ENCODE results near the gene KLHDC8A.
A peak's percentile ranks its signal among the peaks of the same experiment; 100 is the strongest.
"Not testable (repeated sequence)": the region's sequence is repeated elsewhere in the genome, so short reads cannot be mapped to it uniquely, and the experiment has no call there.

Gene KLHDC8A

GRCh38 chr1:205297546-205298177 lies 59.1 kb downstream of the KLHDC8A start:
- H3K9me3 ChIP-seq (ENCODE audit: control insufficient read depth, insufficient read depth, low read length); H3K4me3 ChIP-seq (ENCODE audit: low read depth, low read length); H3K36me3 ChIP-seq (ENCODE audit: control insufficient read depth, insufficient read depth, low read length); H3K27me3 ChIP-seq (ENCODE audit: control insufficient read depth, insufficient read depth, low read length); H3K9ac ChIP-seq (ENCODE audit: low read depth, low read length): not testable (repeated sequence)
- H3K4me1 ChIP-seq (ENCODE audit: control insufficient read depth, insufficient read depth, low read length), result peaks cover 54% of the 10 kb centered on the region

- Histone ChIP-seq H3K4me1 (ENCODE audit: control insufficient read depth, insufficient read depth, low read length) (peaks cover 46% of the 10 kb centered on the region), H3K9ac (ENCODE audit: low read depth, low read length) (no peak overlapping the region), H3K9me3 (ENCODE audit: control insufficient read depth, insufficient read depth, low read length) (no peaks in the 10 kb centered on the region), H3K4me3 (ENCODE audit: low read depth, low read length) (no peak overlapping the region), H3K36me3 (ENCODE audit: control insufficient read depth, insufficient read depth, low read length) (no peaks in the 10 kb centered on the region), H3K27me3 (ENCODE audit: control insufficient read depth, insufficient read depth, low read length) (no peaks in the 10 kb centered on the region)
Measured at GRCh38 chr1:205296154-205296553, 60.6 kb downstream of the KLHDC8A start.

- H3K36me3 ChIP-seq (ENCODE audit: control insufficient read depth, insufficient read depth, low read length), result no peaks in the 10 kb centered on the region
- peak overlapping the region; percentile 9 for H3K4me3 ChIP-seq (ENCODE audit: low read depth, low read length)
- H3K27me3 ChIP-seq (ENCODE audit: control insufficient read depth, insufficient read depth, low read length), result no peaks in the 10 kb centered on the region
- peak overlapping the region; percentile 75 for H3K9ac ChIP-seq (ENCODE audit: low read depth, low read length)
- H3K9me3 ChIP-seq (ENCODE audit: control insufficient read depth, insufficient read depth, low read length), result no peaks in the 10 kb centered on the region
- peaks cover 36% of the 10 kb centered on the region for H3K4me1 ChIP-seq (ENCODE audit: control insufficient read depth, insufficient read depth, low read length)
Measured at GRCh38 chr1:205294934-205295333, 61.8 kb downstream of the KLHDC8A start.

DNA sequence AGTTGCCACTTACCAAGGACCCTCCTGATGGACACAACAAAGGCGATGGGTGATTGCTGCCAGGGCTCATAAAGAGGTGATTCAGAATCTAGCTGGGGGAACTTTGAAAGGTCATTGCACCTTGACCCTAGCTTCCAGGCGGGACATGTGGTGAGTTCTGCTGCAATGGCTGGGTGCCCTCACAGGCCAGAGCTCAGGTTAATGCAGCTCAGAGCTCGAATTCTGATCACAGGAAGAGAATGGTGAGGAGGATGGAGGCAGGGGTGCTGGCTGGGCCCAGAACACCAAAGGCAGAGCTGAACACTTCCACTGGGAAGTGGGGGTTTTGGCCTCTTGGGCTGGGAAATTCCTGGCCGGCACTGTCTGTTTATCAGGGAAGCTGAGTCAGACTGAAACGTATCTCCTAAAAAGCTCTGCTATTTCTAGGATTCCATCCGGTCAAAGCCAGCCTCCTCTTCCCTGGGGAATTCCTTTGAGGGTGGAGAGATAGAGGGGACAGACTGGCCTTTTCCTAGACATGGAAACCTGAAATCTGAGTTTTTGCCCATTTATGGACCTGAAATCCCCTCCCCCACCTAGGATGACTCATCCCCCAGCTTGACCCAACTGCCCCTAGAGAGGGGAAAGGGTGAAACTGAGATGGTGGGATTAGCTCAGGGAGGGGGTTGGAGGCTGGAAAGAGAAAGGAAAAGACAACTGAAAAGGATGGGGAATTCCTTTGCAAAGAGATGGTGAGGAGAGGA lies 62.4 kb downstream of the KLHDC8A start:
- H3K27me3 ChIP-seq (ENCODE audit: control insufficient read depth, insufficient read depth, low read length), result no peaks in the 10 kb centered on the region
- peak overlapping the region; percentile 75 for H3K9ac ChIP-seq (ENCODE audit: low read depth, low read length)
- H3K36me3 ChIP-seq (ENCODE audit: control insufficient read depth, insufficient read depth, low read length), result no peaks in the 10 kb centered on the region
- no peaks in the 10 kb centered on the region for H3K9me3 ChIP-seq (ENCODE audit: control insufficient read depth, insufficient read depth, low read length)
- peaks cover 35% of the 10 kb centered on the region for H3K4me1 ChIP-seq (ENCODE audit: control insufficient read depth, insufficient read depth, low read length)
- peak overlapping the region; percentile 9 for H3K4me3 ChIP-seq (ENCODE audit: low read depth, low read length)

DNA sequence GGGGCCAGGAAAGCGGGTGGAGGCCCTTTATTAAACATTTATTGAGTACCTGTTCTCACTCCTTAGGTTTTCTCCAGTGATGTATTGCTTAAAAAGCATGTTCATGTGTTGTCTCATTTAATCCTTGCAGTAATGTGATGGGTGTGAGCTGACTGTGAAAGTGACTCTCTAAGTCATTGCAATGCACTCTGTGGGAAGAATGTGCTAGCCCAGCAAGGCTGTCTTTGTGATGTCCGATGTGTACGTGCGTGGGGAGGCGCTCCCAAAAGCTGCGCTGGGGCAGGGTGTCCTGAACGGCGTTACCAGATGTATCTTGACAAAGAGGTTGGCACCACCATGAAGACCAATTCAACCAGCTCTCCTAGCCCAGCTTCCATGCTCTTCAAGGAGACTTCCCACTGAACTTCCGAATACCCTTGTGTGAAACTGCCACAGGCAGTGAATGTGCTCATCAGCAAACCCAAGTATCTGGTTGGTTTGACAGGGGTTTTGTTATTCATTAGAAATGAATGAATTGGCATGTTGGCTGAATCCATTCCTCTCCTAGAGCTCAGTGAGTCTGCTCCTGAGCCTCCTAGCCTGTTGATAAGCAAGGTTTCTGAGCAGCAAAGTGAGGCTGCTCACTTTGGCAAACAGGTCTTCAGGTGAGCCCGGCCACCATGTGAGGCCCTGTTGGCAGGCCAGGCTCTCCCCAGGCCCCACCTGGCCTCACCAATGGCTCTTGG lies 63.2 kb downstream of the KLHDC8A start:
- H3K36me3 ChIP-seq (ENCODE audit: control insufficient read depth, insufficient read depth, low read length), result no peaks in the 10 kb centered on the region
- no peaks in the 10 kb centered on the region for H3K9me3 ChIP-seq (ENCODE audit: control insufficient read depth, insufficient read depth, low read length)
- peak overlapping the region; percentile 5 for H3K9ac ChIP-seq (ENCODE audit: low read depth, low read length)
- no peaks in the 10 kb centered on the region for H3K27me3 ChIP-seq (ENCODE audit: control insufficient read depth, insufficient read depth, low read length)
- H3K4me1 ChIP-seq (ENCODE audit: control insufficient read depth, insufficient read depth, low read length), result peaks cover 30% of the 10 kb centered on the region
- no peak overlapping the region for H3K4me3 ChIP-seq (ENCODE audit: low read depth, low read length)

- Histone ChIP-seq H3K9ac (ENCODE audit: low read depth, low read length) (no peak overlapping the region), H3K4me1 (ENCODE audit: control insufficient read depth, insufficient read depth, low read length) (peaks cover 29% of the 10 kb centered on the region), H3K36me3 (ENCODE audit: control insufficient read depth, insufficient read depth, low read length) (no peaks in the 10 kb centered on the region)
Measured at GRCh38 chr1:205291596-205291995, 65.1 kb downstream of the KLHDC8A start.

DNA sequence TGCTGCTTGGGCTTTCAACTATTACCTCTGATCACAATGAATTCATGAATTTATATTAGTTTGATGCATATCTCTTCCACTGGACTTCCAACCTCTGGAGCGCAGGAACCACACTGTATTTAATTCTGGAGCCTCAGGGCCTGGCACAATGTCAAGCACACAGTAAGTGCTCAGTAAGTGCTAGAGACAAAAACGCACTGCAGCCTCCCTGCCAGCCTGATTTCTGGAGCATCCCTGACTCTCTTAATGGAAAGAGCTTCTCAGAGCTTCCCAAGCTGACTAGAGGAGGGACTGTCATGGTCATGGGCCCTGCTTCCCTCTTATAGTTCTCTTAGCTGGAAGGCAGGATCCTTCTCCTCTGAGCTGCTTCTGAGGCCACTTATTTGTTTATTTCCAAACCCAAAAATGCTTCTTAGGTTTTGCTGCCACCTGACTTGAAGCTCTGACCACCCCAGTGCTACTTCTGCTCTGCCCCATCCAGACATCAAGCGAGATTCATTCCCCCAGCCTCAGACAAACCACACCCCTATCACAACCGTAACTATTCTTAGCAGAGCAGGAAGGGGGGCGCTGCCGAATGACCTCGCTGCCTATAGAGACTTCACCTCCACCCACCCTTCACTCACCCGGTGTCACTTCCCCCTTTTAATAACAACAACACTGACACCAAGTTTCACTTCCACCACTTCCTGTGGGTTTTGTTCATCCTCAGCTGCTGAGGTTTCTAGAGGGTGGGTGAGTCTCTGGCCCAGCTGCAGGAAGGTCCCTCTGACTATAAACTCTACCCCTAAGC lies 68.8 kb downstream of the KLHDC8A start:
- Histone ChIP-seq H3K4me3 (ENCODE audit: low read depth, low read length) (no peak overlapping the region), H3K4me1 (ENCODE audit: control insufficient read depth, insufficient read depth, low read length) (peaks cover 20% of the 10 kb centered on the region)

More at GRCh38 chr1:205291596-205291995, 65.1 kb downstream of the KLHDC8A start:
- H3K9me3 ChIP-seq (ENCODE audit: control insufficient read depth, insufficient read depth, low read length), result no peaks in the 10 kb centered on the region
- no peaks in the 10 kb centered on the region for H3K27me3 ChIP-seq (ENCODE audit: control insufficient read depth, insufficient read depth, low read length)
- H3K4me3 ChIP-seq (ENCODE audit: low read depth, low read length), result no peak overlapping the region

DNA sequence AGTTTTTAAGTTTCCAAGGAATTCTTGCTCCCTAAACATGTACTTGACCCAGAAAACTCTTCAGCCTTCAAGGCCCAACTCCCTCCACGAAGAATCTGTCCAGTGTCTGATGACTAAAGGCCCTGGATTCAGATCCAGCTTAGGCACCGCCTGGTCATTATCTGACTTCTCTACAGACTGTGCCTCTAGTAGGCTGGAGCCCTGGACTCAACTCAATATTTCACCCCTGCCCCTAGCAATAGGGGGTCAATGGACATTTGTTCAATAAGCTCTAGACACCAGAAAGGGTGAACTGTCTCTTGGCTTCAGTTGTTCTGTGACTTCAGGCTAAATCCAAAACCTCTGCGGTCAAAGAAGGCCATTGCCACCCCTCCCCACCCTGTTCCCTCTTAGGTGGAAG lies 69.6 kb downstream of the KLHDC8A start:
- no peaks in the 10 kb centered on the region for H3K9me3 ChIP-seq (ENCODE audit: control insufficient read depth, insufficient read depth, low read length)
- H3K4me3 ChIP-seq (ENCODE audit: low read depth, low read length), result no peak overlapping the region
- H3K9ac ChIP-seq (ENCODE audit: low read depth, low read length), result no peak overlapping the region
- H3K4me1 ChIP-seq (ENCODE audit: control insufficient read depth, insufficient read depth, low read length), result peaks cover 20% of the 10 kb centered on the region
- no peaks in the 10 kb centered on the region for H3K27me3 ChIP-seq (ENCODE audit: control insufficient read depth, insufficient read depth, low read length)
- H3K36me3 ChIP-seq (ENCODE audit: control insufficient read depth, insufficient read depth, low read length), result no peaks in the 10 kb centered on the region

More for the DNA sequence above, 68.8 kb downstream of the KLHDC8A start:
- Histone ChIP-seq H3K9me3 (ENCODE audit: control insufficient read depth, insufficient read depth, low read length) (no peaks in the 10 kb centered on the region), H3K27me3 (ENCODE audit: control insufficient read depth, insufficient read depth, low read length) (no peaks in the 10 kb centered on the region), H3K9ac (ENCODE audit: low read depth, low read length) (no peak overlapping the region), H3K36me3 (ENCODE audit: control insufficient read depth, insufficient read depth, low read length) (no peaks in the 10 kb centered on the region)

DNA sequence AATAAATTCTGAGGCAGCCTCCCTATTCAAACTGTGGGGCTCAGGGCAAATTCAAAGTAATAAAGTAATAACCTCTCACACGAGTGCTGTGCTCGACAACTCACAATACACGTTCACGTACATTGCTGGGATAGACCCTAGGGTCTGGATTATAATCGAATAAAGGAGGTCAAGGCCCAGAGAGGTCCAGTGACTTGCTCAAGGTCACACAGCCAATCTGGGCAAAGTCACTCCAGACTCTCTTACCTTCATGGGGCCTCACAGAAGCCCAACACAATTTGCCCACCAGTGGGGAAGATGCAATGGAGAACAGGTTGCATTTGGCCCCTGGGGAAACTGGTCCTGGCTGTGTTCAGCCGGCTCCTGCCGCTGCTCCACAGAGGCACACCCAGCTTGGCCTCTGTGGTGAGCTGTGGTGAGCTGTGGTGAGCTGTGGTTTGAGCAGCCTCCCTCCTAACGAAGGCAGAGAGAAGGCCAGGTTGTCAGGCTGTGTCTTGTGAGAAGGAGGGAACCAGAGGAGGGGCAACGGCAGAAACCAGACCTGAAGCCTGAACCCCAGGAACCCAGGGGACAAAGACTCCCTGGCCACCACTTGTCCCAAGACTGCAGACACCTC lies 70.3 kb downstream of the KLHDC8A start:
- Histone ChIP-seq H3K9me3 (ENCODE audit: control insufficient read depth, insufficient read depth, low read length) (no peaks in the 10 kb centered on the region), H3K9ac (ENCODE audit: low read depth, low read length) (no peak overlapping the region), H3K36me3 (ENCODE audit: control insufficient read depth, insufficient read depth, low read length) (no peaks in the 10 kb centered on the region), H3K27me3 (ENCODE audit: control insufficient read depth, insufficient read depth, low read length) (no peaks in the 10 kb centered on the region), H3K4me1 (ENCODE audit: control insufficient read depth, insufficient read depth, low read length) (peaks cover 20% of the 10 kb centered on the region), H3K4me3 (ENCODE audit: low read depth, low read length) (no peak overlapping the region)

Data from iPS-15b (cell line).